ENCODE results near the gene RCE1.

Gene RCE1

DNA sequence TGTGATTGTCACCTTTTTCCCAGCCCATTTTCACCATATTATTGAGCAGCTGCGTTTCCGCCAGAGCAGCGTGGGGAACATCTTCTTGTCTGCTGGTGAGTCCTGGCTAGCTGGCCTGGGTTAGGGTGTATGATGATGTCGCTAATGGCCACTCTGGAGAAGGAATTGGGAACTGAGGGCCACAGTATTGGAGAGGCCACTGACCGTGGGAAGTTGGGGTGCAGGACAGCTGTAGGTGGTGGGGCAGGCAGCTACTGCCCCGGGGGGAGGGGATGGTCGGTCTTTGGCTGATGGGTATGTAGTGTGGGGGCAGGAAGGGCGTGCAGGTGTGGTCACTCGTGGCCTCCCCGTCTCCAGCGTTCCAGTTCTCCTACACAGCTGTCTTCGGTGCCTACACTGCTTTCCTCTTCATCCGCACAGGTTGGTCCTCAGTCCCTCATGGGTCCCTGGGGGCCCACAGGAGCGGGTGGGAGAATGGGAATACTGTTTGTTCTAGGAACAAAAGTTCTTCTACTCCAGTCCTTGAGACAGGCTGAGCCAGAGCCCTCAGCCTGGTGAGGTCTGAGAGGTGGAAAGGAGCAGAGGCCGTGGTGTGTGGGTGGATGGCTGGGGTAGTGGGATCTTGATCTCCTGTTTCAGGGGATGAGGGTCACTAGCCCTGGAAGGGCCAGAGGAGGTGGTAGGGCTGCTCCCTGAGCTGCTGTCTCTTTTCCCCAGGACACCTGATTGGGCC is 2.1 kb downstream of the RCE1 start:
- no peak for DNase-seq

DNA sequence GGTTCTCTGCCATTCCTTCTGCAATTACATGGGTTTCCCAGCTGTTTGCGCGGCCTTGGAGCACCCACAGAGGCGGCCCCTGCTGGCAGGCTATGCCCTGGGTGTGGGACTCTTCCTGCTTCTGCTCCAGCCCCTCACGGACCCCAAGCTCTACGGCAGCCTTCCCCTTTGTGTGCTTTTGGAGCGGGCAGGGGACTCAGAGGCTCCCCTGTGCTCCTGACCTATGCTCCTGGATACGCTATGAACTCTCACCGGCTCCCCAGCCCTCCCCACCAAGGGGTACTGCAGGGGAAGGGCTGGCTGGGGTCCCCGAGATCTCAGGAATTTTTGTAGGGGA is 2.6 kb downstream of the RCE1 start:
- DNase-seq, result no peak

DNA sequence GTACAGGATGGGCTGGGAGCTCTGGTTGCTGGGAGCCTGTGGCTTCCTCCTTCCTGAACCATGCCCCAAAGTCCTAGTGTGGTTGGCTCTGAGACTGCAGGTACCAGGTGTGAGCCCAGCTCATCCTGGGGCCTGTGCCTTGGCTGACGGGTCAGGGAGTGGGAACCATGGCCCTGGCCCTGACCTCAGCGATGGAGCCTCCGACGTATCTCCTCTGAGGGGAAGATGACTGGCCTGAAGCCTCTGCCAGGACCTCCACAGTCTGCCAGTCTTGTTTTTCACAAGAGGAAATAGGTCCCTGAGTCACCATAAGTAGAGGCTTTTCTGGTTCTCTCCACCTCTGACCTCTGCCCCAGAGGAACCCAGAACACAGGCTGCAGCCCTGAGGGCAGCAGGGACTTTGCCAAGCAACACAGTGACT is 3.4 kb downstream of the RCE1 start:
- DNase-seq, result no peak

- DNase-seq, result no peak
These were observed 4.4 kb downstream of the RCE1 start for GRCh38 chr11:66847461-66848232.

DNA sequence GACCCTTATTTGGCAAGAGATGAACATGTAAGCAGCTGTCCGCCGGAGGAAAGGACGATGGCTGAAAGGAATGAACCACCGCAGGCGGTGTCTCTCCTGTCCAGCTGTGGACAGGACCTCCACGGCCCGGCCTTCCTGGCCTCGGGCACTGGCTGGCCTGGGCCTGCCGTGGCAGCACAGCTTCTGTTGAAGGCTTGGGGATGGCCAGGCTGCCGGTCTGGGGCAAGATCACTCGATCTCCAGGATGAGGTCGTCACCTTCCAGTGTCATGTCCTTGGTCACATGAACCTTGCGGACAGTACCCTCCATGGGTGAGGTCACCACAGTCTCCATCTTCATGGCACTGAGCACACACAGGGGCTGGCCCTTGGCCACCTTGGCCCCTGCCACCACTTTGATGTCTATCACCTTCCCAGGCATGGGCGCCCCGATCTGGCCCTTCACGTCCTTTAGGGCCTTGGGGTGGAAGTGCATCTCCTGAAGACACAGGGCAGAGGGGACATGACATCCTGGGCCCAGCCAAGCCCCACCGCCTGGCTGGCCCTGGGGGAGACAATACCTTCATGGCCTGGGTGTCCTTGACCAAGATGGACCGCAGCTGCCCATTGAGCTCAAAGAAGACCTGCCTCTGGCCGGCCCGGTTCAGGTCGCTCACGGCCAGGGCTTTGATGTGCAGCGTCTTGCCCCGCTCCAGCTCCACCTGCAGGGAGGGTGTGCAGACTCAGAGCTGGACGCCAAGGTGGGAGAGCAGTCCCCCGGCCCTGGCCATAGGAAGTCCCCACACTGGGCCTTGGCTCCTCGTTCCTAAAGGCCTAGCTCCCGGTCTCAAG is 5.6 kb downstream of the RCE1 start:
- DNase-seq, result peak; percentile 2

- no peak for DNase-seq
These were observed 6.4 kb downstream of the RCE1 start for GRCh38 chr11:66849501-66850234.

DNA sequence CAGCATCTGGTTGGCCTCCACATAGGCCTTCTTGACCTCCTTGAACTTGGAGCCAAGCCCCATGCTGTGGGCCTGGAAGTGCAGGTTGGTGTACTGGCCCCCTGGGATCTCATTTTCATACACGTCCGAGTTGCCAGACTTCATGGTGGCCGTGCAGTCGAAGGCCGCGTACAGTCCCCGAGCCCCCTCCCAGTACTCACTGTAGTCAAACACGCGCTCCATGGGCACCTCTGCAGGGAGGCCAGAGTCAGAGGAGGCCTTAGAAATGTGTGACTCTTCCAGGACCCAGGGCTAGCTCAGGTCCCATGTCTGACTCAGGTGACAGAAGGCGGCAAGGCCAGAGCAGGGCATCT is 7.0 kb downstream of the RCE1 start:
- peak; percentile 0 for DNase-seq

DNA sequence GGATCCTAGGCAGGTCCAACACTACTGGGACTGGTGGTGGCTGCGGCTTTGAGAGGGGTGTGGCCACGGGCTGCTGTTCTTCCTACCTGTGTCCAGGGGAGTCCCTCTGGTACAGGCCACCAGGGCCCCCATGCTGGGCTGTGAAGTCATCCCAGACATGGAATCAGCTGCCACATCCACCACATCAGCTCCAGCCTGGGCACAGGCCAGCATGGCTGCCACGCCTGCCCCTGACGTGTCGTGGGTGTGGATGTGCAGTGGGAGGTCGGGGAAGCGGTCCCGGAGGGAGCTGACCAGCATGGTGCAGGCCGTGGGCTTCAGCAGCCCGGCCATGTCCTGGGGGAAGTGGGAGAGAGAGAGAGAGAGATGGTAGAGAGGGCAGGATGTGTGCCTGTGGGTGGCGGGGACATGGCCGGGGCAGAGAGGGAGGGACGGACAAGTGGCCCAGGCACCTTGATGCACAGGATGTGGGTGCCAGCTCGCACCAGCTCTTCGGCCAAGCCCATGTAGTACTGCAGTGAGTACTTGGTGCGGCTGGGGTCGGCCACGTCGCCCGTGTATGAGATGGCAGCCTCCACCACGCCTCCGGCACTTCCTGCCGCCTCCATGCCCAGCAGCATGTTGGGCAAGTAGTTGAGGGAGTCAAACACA is 7.5 kb downstream of the RCE1 start:
- no peak for DNase-seq

DNA sequence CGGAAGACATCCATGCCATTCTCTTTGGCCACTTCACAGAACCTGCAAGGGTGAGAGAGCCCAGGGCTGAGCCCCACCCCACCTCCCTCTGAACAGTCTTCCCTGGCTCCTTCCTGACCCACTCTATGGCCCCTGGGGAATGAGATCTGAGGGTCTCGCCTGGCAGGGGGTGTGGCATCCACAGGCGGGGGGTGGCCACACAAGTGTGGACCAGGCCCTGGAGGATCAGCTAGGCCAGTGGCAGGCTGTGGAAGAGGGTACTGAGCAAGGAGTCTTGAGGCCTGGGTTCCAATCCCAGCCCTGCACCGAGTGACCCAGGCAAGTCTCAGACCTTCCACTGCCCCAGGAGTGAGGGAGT is 8.0 kb downstream of the RCE1 start:
- no peak for DNase-seq

GRCh38 chr11:66851698-66852465 is 8.6 kb downstream of the RCE1 start:
- peak; percentile 52 for DNase-seq

GRCh38 chr11:66852466-66853241 is 9.4 kb downstream of the RCE1 start:
- no peak for DNase-seq

GRCh38 chr11:66853242-66854229 is 10.3 kb downstream of the RCE1 start:
- DNase-seq, result no peak

- DNase-seq, result no peak
These were observed 11.0 kb downstream of the RCE1 start for GRCh38 chr11:66854231-66854661.

GRCh38 chr11:66854729-66855211 is 11.5 kb downstream of the RCE1 start:
- no peak for DNase-seq

DNA sequence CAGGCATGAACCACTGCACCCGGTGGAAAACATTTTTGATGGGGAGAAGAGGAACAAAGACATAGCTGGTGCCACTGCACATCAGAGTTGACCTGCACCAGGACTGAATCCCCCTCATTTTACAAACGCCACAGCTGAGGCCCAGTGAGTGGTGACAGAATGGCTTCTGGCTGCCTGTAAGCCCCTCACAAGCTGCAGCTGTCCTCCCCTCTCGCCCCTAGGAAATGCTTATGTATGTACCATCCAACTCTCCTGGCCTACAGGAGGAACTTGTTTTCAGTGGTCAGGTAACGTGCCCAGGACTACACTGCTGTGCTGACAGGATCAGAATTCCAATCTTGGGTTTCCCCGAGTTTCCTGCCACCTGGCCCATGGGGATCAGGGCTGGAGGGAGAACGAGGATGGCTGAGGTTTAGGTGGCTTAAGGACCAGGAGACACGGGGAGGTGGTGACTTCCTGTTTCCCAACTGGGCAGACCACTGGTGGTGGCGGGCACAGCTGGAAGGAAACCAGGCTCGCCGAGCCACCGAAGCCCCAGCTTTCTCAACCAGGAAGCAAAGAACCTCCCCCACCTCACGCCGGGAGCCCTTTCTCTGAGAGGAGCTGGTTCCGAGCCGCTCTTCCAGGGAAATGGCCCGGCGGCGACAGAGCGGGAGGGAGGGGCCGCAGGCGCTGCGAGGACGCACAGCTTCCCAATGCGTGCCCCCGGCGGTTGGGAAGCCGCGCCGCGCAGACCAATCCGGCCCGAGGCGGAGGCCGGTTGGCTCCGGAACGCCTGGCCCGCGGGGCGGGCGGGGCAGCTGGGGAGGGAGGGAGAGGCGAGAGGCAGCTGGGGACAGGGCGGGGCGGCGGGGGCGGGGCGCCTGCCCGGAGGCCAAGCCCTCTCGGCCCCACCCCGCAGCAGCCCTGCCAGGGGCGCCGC is 12.6 kb downstream of the RCE1 start:
- peak; percentile 94 for DNase-seq

- no peak for DNase-seq
These were observed 13.4 kb downstream of the RCE1 start, which contains the start of gene LRFN4 for GRCh38 chr11:66856496-66857233. Gene LRFN4, plus strand, starts transcription at chr11:66857064. Its CDS starts 681 bp downstream, at chr11:66857745.

GRCh38 chr11:66857234-66857926 is 14.1 kb downstream of the RCE1 start:
- DNase-seq, result peak; percentile 31
